H9 (cell line): ENCODE data around the gene PBX4. TPM values are rescaled to one million over a fixed set of nuclear protein-coding genes. Genes with fewer than 3 reads are reported as not detected.

ENCODE experiments used
- DNase-seq: peaks from one replicate; pipeline ENCODE4 v3.0.0-alpha.2; 2017
- H2AFZ ChIP-seq: one replicate; pipeline ENCODE4 v1.6.1; 2013; ENCODE audit warnings: mild to moderate bottlenecking, low read length, control low read depth, moderate library complexity
- H2AK5ac ChIP-seq: 2 replicates; pipeline ENCODE4 v1.6.1; 2013; ENCODE audit warnings: low read length, control low read depth, mixed read lengths; ENCODE audit not compliant: insufficient read length
- H2BK120ac ChIP-seq: one replicate; pipeline ENCODE4 v1.6.1; 2013; ENCODE audit warnings: low read depth, mild to moderate bottlenecking, low read length, control low read depth, inconsistent platforms; ENCODE audit not compliant: poor library complexity, severe bottlenecking
- H2BK12ac ChIP-seq: 2 replicates; pipeline ENCODE4 v1.6.1; 2013; ENCODE audit warnings: low read length, control low read depth, mixed read lengths, low read depth; ENCODE audit not compliant: insufficient read length
- H2BK15ac ChIP-seq: 2 replicates; pipeline ENCODE4 v1.6.1; 2013; ENCODE audit warnings: low read depth, low read length, control low read depth
- H2BK20ac ChIP-seq: one replicate; pipeline ENCODE4 v1.6.1; 2013; ENCODE audit warnings: low read depth, mild to moderate bottlenecking, low read length, control low read depth, inconsistent platforms; ENCODE audit not compliant: poor library complexity, severe bottlenecking
- H2BK5ac ChIP-seq: 2 replicates; pipeline ENCODE4 v1.6.1; 2013; ENCODE audit warnings: low read length, control low read depth, mixed read lengths; ENCODE audit not compliant: insufficient read length
- H3K14ac ChIP-seq: 2 replicates; pipeline ENCODE4 v1.6.1; 2013; ENCODE audit warnings: low read length, control low read depth; ENCODE audit not compliant: insufficient read depth
- H3K18ac ChIP-seq: 2 replicates; pipeline ENCODE4 v1.6.1; 2013; ENCODE audit warnings: low read depth, mild to moderate bottlenecking, mixed read lengths, low read length, control low read depth; ENCODE audit not compliant: insufficient read length
- H3K23ac ChIP-seq: 2 replicates; pipeline ENCODE4 v1.6.1; 2013; ENCODE audit warnings: low read length, control low read depth, mixed read lengths, low read depth; ENCODE audit not compliant: insufficient read length
- H3K23me2 ChIP-seq: 2 replicates; pipeline ENCODE4 v1.6.1; 2013; ENCODE audit warnings: low read depth, mild to moderate bottlenecking, mixed read lengths, low read length, control low read depth; ENCODE audit not compliant: insufficient read length, poor library complexity, severe bottlenecking
- H3K27ac ChIP-seq: 2 replicates; pipeline ENCODE4 v1.5.1; 2013; ENCODE audit warnings: low read length, control low read depth, mixed read lengths, low read depth; ENCODE audit not compliant: insufficient read length
- H3K27me3 ChIP-seq: 2 replicates; pipeline ENCODE4 v1.6.1; 2013; ENCODE audit warnings: low read length, control low read depth, inconsistent platforms; ENCODE audit not compliant: insufficient read depth
- H3K4ac ChIP-seq: 2 replicates; pipeline ENCODE4 v1.6.1; 2013; ENCODE audit warnings: low read depth, mild to moderate bottlenecking, control low read depth, inconsistent platforms, low read length, moderate library complexity
- H3K4me1 ChIP-seq: 2 replicates; pipeline ENCODE4 v1.6.1; 2013; ENCODE audit warnings: low read length, control low read depth, inconsistent platforms; ENCODE audit not compliant: insufficient read depth
- H3K4me2 ChIP-seq: 2 replicates; pipeline ENCODE4 v1.6.1; 2013; ENCODE audit warnings: low read length, control low read depth, mixed read lengths; ENCODE audit not compliant: insufficient read length, insufficient read depth
- H3K56ac ChIP-seq: 2 replicates; pipeline ENCODE4 v1.6.1; 2013; ENCODE audit warnings: low read depth, mild to moderate bottlenecking, mixed read lengths, low read length, control low read depth; ENCODE audit not compliant: insufficient read length
- H3K79me1 ChIP-seq: 2 replicates; pipeline ENCODE4 v1.6.1; 2013; ENCODE audit warnings: low read depth, mild to moderate bottlenecking, moderate library complexity, low read length, control low read depth, inconsistent platforms; ENCODE audit not compliant: insufficient read depth, poor library complexity, severe bottlenecking
- H3K79me2 ChIP-seq: 2 replicates; pipeline ENCODE4 v1.6.1; 2013; ENCODE audit warnings: low read length, control low read depth, inconsistent platforms; ENCODE audit not compliant: insufficient read depth
- H3K9ac ChIP-seq: 2 replicates; pipeline ENCODE4 v1.6.1; 2013; ENCODE audit warnings: low read length, control low read depth, mixed read lengths; ENCODE audit not compliant: insufficient read length; ENCODE audit errors: extremely low read depth
- H3K9me3 ChIP-seq: one replicate; pipeline ENCODE4 v1.6.1; 2013; ENCODE audit warnings: low read depth, low read length, inconsistent platforms; ENCODE audit not compliant: control insufficient read depth
- H3T11ph ChIP-seq: one replicate; pipeline ENCODE4 v1.6.1; 2013; ENCODE audit warnings: mild to moderate bottlenecking, low read length, control low read depth, inconsistent platforms
- H4K20me1 ChIP-seq: one replicate; pipeline ENCODE4 v1.6.1; 2013; ENCODE audit not compliant: control insufficient read depth, insufficient read length, insufficient read depth
- H4K5ac ChIP-seq: 2 replicates; pipeline ENCODE4 v1.6.1; 2013; ENCODE audit warnings: low read depth, mild to moderate bottlenecking, mixed read lengths, low read length, control low read depth; ENCODE audit not compliant: insufficient read length
- H4K8ac ChIP-seq: replicated peaks from 2 replicates; pipeline ENCODE4 v1.6.1; 2013; ENCODE audit warnings: low read length, control low read depth, mixed read lengths, low read depth; ENCODE audit not compliant: insufficient read length
- H4K91ac ChIP-seq: 2 replicates; pipeline ENCODE4 v1.6.1; 2013; ENCODE audit warnings: low read depth, mild to moderate bottlenecking, moderate library complexity, mixed read lengths, low read length, control low read depth; ENCODE audit not compliant: insufficient read length
- H3K27ac Mint-ChIP-seq, 3 experiments: 2 replicates in 2 of 3; 3 replicates in 1 of 3; pipeline ENCODE4 v1.8.0; 2020 to 2021; ENCODE audit warnings: mixed read lengths in 3 of 3, mild to moderate bottlenecking in 1 of 3, moderate library complexity in 1 of 3
- H3K27me3 Mint-ChIP-seq: 2 replicates; pipeline ENCODE4 v1.8.0; 2021; ENCODE audit warnings: low read depth, mild to moderate bottlenecking, moderate library complexity, mixed read lengths
- H3K36me3 Mint-ChIP-seq, 3 experiments: 2 replicates in 2 of 3; 3 replicates in 1 of 3; pipeline ENCODE4 v1.8.0; 2020 to 2021; ENCODE audit warnings: low read depth in 3 of 3, mixed read lengths in 3 of 3; ENCODE audit not compliant: insufficient read depth in 1 of 3
- H3K4me1 Mint-ChIP-seq, 2 experiments: 2 replicates each; pipeline ENCODE4 v1.8.0; 2020; ENCODE audit warnings: mixed read lengths in 2 of 2
- H3K4me3 Mint-ChIP-seq, 2 experiments: 2 replicates in 1 of 2; 3 replicates in 1 of 2; pipeline ENCODE4 v1.8.0; 2020 to 2021; ENCODE audit warnings: mild to moderate bottlenecking in 2 of 2, mixed read lengths in 2 of 2, moderate library complexity in 1 of 2
- H3K9me3 Mint-ChIP-seq, 2 experiments: 2 replicates in 1 of 2; 3 replicates in 1 of 2; pipeline ENCODE4 v1.8.0; 2020; ENCODE audit warnings: mild to moderate bottlenecking in 2 of 2, mixed read lengths in 2 of 2, moderate library complexity in 1 of 2
- WGBS: extraction: QIAGEN DNeasy Blood & Tissue Kit; methylation state at CpG from one replicate; pipeline ENCODE4 v1.1.7; 2013; ENCODE audit warnings: missing lambda C conversion rate, low lambda C conversion rate, mixed read lengths; ENCODE audit not compliant: insufficient read length; ENCODE audit errors: extremely low coverage; 5-methylcytosine and 5-hydroxymethylcytosine counted together
- total RNA-seq: library from RNA; stranded (reverse); gene quantifications from 2 replicates; pipeline ENCODE4 v1.2.1, GENCODE V29; 2021
- TF ChIP-seq, protein P1 (sequence below): fragments of 200-600 bp; sonication (generic); conservative IDR thresholded peaks from 3 replicates; pipeline ENCODE4 v1.8.0; 2021; ENCODE audit warnings: antibody characterized with exemption, mild to moderate bottlenecking

Gene PBX4
- total RNA-seq, 1 experiment from 2014 or later: 3.3 TPM

DNA sequence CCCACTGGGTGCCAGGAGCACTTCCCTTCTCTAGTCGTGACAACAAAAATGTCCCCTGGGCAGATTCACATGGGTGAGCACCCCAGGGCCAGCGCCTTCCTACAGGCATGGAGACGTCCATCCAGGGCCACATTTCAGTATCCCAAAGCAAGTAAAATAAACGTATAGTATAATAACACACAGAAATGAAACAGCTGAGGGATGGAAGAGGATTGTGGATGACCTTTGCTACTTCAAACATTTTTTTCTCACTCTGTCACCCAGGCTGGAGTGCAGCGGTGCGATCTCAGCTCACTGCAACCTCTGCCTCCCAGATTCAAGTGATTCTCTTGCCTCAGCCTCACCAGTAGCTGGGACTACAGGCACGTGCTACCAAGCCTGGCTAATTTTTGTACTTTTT, 52.2 kb downstream of the PBX4 start:
- Histone ChIP-seq H3K79me2 (no peaks in the 10 kb centered on the region), H3K14ac (no peak overlapping the region), H3K4ac (no peak overlapping the region), H3K4me1 (no peaks in the 10 kb centered on the region), H2AK5ac (no peak overlapping the region), H4K20me1 (no peaks in the 10 kb centered on the region), H2BK12ac (no peak overlapping the region), H3K27ac (no peak overlapping the region), H3K23me2 (no peaks in the 10 kb centered on the region), H4K8ac (no peak overlapping the region), H3K4me2 (no peak overlapping the region), H3K9me3 (no peaks in the 10 kb centered on the region), H2AFZ (no peak overlapping the region), H3K27me3 (no peaks in the 10 kb centered on the region), H4K91ac (no peak overlapping the region), H3K23ac (no peak overlapping the region), H2BK15ac (no peak overlapping the region), H3K9ac (no peak overlapping the region), H3K56ac (no peak overlapping the region), H3T11ph (no peak overlapping the region), H2BK20ac (no peak overlapping the region), H3K79me1 (no peaks in the 10 kb centered on the region), H2BK5ac (no peak overlapping the region), H2BK120ac (no peak overlapping the region), H4K5ac (no peak overlapping the region), H3K18ac (no peak overlapping the region)
- H3K27ac Mint-ChIP-seq: no peak overlapping the region; a peak in 1 of 7 replicates
- WGBS: no CpG with 5 or more reads among the region's 7 CpGs
- TF ChIP-seq, protein P1, sequence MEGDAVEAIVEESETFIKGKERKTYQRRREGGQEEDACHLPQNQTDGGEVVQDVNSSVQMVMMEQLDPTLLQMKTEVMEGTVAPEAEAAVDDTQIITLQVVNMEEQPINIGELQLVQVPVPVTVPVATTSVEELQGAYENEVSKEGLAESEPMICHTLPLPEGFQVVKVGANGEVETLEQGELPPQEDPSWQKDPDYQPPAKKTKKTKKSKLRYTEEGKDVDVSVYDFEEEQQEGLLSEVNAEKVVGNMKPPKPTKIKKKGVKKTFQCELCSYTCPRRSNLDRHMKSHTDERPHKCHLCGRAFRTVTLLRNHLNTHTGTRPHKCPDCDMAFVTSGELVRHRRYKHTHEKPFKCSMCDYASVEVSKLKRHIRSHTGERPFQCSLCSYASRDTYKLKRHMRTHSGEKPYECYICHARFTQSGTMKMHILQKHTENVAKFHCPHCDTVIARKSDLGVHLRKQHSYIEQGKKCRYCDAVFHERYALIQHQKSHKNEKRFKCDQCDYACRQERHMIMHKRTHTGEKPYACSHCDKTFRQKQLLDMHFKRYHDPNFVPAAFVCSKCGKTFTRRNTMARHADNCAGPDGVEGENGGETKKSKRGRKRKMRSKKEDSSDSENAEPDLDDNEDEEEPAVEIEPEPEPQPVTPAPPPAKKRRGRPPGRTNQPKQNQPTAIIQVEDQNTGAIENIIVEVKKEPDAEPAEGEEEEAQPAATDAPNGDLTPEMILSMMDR: no peak
- no peak for DNase-seq
- H3K9me3 Mint-ChIP-seq: peaks cover 0 to 3% of the 10 kb centered on the region in 2 experiments; a peak in 1 of 5 replicates
- H3K4me3 Mint-ChIP-seq: no peak overlapping the region
- H3K36me3 Mint-ChIP-seq: peaks cover 15 to 21% (median 15%) of the 10 kb centered on the region in 3 experiments
- H3K27me3 Mint-ChIP-seq: no peaks in the 10 kb centered on the region
- peaks cover 8 to 13% of the 10 kb centered on the region in 2 experiments; a peak in 3 of 4 replicates for H3K4me1 Mint-ChIP-seq
